ENCODE measurements around the gene BEND6.

Gene BEND6

GRCh38 chr6:56954403-56955170 lies at the start of gene BEND6:
BEND6 (plus strand) TSS chr6:56955107; CDS start chr6:56981811, 26,704 bp downstream.
- peak in 1 of 2 donors; percentile 17 for DNase-seq (ENCODE audit: low read depth in 2 of 2)

GRCh38 chr6:56905378-56905777 lies 49.5 kb upstream of the BEND6 start:
- no peak for DNase-seq (ENCODE audit: low read depth in 2 of 2)

- DNase-seq (ENCODE audit: low read depth in 2 of 2): no peak
These were observed 48.2 kb upstream of the BEND6 start for GRCh38 chr6:56906752-56907151.

- DNase-seq (ENCODE audit: low read depth in 2 of 2): no peak
These were observed 45.6 kb upstream of the BEND6 start for GRCh38 chr6:56909115-56909907.

- no peak for DNase-seq (ENCODE audit: low read depth in 2 of 2)
These were observed 43.1 kb upstream of the BEND6 start for GRCh38 chr6:56911847-56912246.

- no peak for DNase-seq (ENCODE audit: low read depth in 2 of 2)
These were observed 41.4 kb upstream of the BEND6 start for GRCh38 chr6:56913285-56914074.

- DNase-seq (ENCODE audit: low read depth in 2 of 2): no peak
These were observed 39.9 kb upstream of the BEND6 start for GRCh38 chr6:56914798-56915658.

GRCh38 chr6:56915832-56916231 lies 39.1 kb upstream of the BEND6 start:
- no peak for DNase-seq (ENCODE audit: low read depth in 2 of 2)

- no peak for DNase-seq (ENCODE audit: low read depth in 2 of 2)
These were observed 37.9 kb upstream of the BEND6 start for GRCh38 chr6:56916849-56917551.

- DNase-seq (ENCODE audit: low read depth in 2 of 2): no peak
These were observed 32.3 kb upstream of the BEND6 start for GRCh38 chr6:56922645-56923044.

GRCh38 chr6:56923565-56923964 lies 31.3 kb upstream of the BEND6 start:
- no peak for DNase-seq (ENCODE audit: low read depth in 2 of 2)

GRCh38 chr6:56927538-56928453 lies 27.1 kb upstream of the BEND6 start:
- DNase-seq (ENCODE audit: low read depth in 2 of 2): no peak

- DNase-seq (ENCODE audit: low read depth in 2 of 2): no peak
These were observed 24.1 kb upstream of the BEND6 start for GRCh38 chr6:56930846-56931245.

- no peak for DNase-seq (ENCODE audit: low read depth in 2 of 2)
These were observed 21.9 kb upstream of the BEND6 start for GRCh38 chr6:56932910-56933477.

GRCh38 chr6:56933650-56934049 lies 21.3 kb upstream of the BEND6 start:
- no peak for DNase-seq (ENCODE audit: low read depth in 2 of 2)

GRCh38 chr6:56934876-56935275 lies 20.0 kb upstream of the BEND6 start:
- no peak for DNase-seq (ENCODE audit: low read depth in 2 of 2)

GRCh38 chr6:56936466-56936865 lies 18.4 kb upstream of the BEND6 start:
- DNase-seq (ENCODE audit: low read depth in 2 of 2): no peak

GRCh38 chr6:56938649-56939191 lies 16.2 kb upstream of the BEND6 start:
- DNase-seq (ENCODE audit: low read depth in 2 of 2): no peak

GRCh38 chr6:56940463-56940862 lies 14.4 kb upstream of the BEND6 start:
- no peak for DNase-seq (ENCODE audit: low read depth in 2 of 2)
